Regular cardiac myocyte (primary cell): Measurements from ENCODE around the gene ERH. TPM values are rescaled to one million over a fixed set of nuclear protein-coding genes. Genes with fewer than 3 reads are reported as not detected.

ENCODE experiments used
- total RNA-seq: library from RNA; depleted of rRNA; stranded (reverse); fragments of >200 nt; gene quantifications from 2 replicates; pipeline ENCODE4 v1.2.3, GENCODE V29; 2014

Gene ERH
- total RNA-seq: 115 and 259 TPM in 2 replicates

DNA sequence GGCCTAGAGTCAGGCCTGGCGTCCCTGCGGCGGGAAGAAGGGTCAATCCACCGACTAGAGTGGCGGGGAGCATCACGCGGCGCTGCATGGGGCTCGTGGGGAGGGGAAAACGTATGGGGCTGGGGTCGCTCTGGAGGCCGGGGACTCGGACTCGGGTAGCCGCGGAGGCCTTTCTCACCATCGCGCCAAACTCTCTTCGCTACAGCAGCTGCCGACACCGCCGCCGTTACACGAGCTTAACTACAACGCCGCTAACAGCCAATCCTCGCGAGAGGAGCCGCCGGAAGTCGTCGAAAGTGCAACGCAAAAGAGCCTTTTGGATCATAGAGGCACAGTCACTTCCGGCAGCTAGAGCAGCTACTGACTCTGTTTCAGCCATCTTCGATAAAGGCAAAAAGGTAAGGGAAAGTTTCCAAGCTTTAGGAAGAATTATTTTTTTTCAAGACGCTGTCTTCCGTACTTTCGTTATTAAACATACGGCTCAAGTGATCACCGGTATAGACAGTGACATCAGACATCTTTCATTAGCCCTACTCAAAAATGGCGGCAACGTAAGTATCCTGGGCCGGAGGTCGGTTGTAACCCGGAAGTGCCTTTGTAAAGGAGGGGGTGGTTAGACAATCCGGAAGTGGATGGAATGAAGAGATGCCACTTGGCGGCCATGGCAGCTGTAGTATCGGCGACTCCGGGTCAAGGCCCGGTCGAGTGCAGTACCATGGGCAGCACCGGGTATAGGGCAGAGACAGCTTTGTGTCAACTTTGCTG, at the start of gene ERH, which contains the start of gene SLC39A9:
Gene ERH, minus strand, starts transcription at position 247 of the 765 bp plus-strand sequence. Its CDS starts 66 bp downstream, at position 181.
Gene SLC39A9, plus strand, starts transcription at position 640 of the 765 bp plus-strand sequence. CDS start 678 bp downstream, outside the sequence.

Other genes starting within 250 kb of the ERH start
- 16.3 and 16.6 TPM in 2 replicates for gene DCAF5, start 245.2 kb downstream of the ERH start, total RNA-seq
- gene EXD2, start 206.8 kb downstream of the ERH start, total RNA-seq: 18.2 and 24.0 TPM in 2 replicates
- gene GALNT16, start 138.1 kb downstream of the ERH start, total RNA-seq: 1.9 and 2.5 TPM in 2 replicates
- 150 and 169 TPM in 2 replicates for gene SLC39A9, start 393 bp upstream of the ERH start, total RNA-seq
- gene PLEKHD1, start 86.4 kb upstream of the ERH start, total RNA-seq: under 0.01 TPM in 1 of 2 replicates, not detected in the other
- gene CCDC177, start 176.6 kb upstream of the ERH start, total RNA-seq: under 0.01 TPM in 2 replicates
- 6.8 and 7.5 TPM in 2 replicates for gene SUSD6, start 213.3 kb upstream of the ERH start, total RNA-seq